Lower leg skin (tissue), 4 donors: Measurements from ENCODE around the gene PRAME. TPM values are rescaled to one million over a fixed set of nuclear protein-coding genes. Genes with fewer than 3 reads are reported as not detected.

Experiments used
- DNase-seq, 2 donors: peaks; one replicate each; pipeline ENCODE4 v3.0.0-alpha.2; 2019; ENCODE audit warnings: low spot score in 2 of 2
- H3K4me3 ChIP-seq: fragments of 200-600 bp; sonication (generic); 2 replicates; pipeline ENCODE4 v1.5.1; 2017; ENCODE audit warnings: mild to moderate bottlenecking, low read depth; ENCODE audit not compliant: poor library complexity, severe bottlenecking
- CTCF ChIP-seq, 3 donors: fragments of 450-650 bp; IDR thresholded peaks; one replicate each; pipeline ENCODE4 v1.5.1; 2016; ENCODE audit warnings: antibody characterized with exemption in 3 of 3, mild to moderate bottlenecking in 3 of 3, moderate library complexity in 2 of 3
- POLR2A ChIP-seq, 2 donors: fragments of 450-650 bp; IDR thresholded peaks; one replicate each; pipeline ENCODE4 v1.6.1; 2016 to 2017; ENCODE audit warnings: antibody characterized with exemption in 2 of 2, mild to moderate bottlenecking in 1 of 2, moderate library complexity in 1 of 2
- WGBS, 2 donors: methylation state at CpG; one replicate each; pipeline ENCODE4 v1.1.5; 2018; 5-methylcytosine and 5-hydroxymethylcytosine counted together
- intact Hi-C: fragments of 100-400 bp; cut with DNase I; formaldehyde crosslinking; loops from one replicate; pipeline ENCODE4 v1.15.0; 2023; ENCODE audit warnings: low total_unique reads
- total RNA-seq, 4 donors: library from RNA; depleted of rRNA; stranded (reverse); fragments of >200 nt; gene quantifications; one replicate each; pipeline ENCODE4 v1.1.0, GENCODE V29; 2016

The PRAME gene
- total RNA-seq, 4 donors from 2014 or later: not detected

- DNase-seq: peak in 1 of 2 donors; percentile 68
- intact Hi-C loops: no loop called here
- H3K4me3 ChIP-seq: no peak overlapping the region
- TF ChIP-seq CTCF (IDR thresholded peaks at IDR 0.05) (no peak), POLR2A (IDR thresholded peaks at IDR 0.05) (no peak)
- WGBS, 2 donors: 60 to 61% methylated on average over 8 of the region's 8 CpGs
Measured at GRCh38 chr22:22591348-22592299, 32.6 kb upstream of the PRAME start.

- H3K4me3 ChIP-seq: no peak overlapping the region
- peak in 1 of 2 donors; percentile 37 for DNase-seq
- intact Hi-C loops: no loop called here
- TF ChIP-seq POLR2A (IDR thresholded peaks at IDR 0.05) (no peak), CTCF (IDR thresholded peaks at IDR 0.05) (no peak)
- WGBS, 2 donors: 85 to 86% methylated on average over 8 of the region's 8 CpGs
Measured at GRCh38 chr22:22590136-22590891, 31.2 kb upstream of the PRAME start.

- WGBS, 2 donors: 75 to 77% methylated on average over 12 of the region's 12 CpGs
- intact Hi-C loops: no loop called here
- DNase-seq: no peak
- no peak for TF ChIP-seq POLR2A (IDR thresholded peaks at IDR 0.05)
- no peak for TF ChIP-seq CTCF (IDR thresholded peaks at IDR 0.05)
- H3K4me3 ChIP-seq: no peak overlapping the region
Measured at GRCh38 chr22:22588485-22589164, 29.6 kb upstream of the PRAME start.

- WGBS, 2 donors: 79 to 82% methylated on average over 1 to 3 of the region's 3 CpGs
- TF ChIP-seq CTCF (IDR thresholded peaks at IDR 0.05) (no peak), POLR2A (IDR thresholded peaks at IDR 0.05) (no peak)
- intact Hi-C loops: no loop called here
- no peak for DNase-seq
- no peak overlapping the region for H3K4me3 ChIP-seq
Measured at GRCh38 chr22:22587577-22588188, 28.6 kb upstream of the PRAME start.

GRCh38 chr22:22584722-22585121 is 25.7 kb upstream of the PRAME start:
- no peak overlapping the region for H3K4me3 ChIP-seq
- DNase-seq: no peak
- WGBS, 2 donors: 64 to 81% methylated on average over 3 of the region's 3 CpGs
- TF ChIP-seq POLR2A (IDR thresholded peaks at IDR 0.05) (no peak), CTCF (IDR thresholded peaks at IDR 0.05) (no peak)
- intact Hi-C loops: no loop called here
